HL-60 (cell line): ENCODE data around the gene GALNT14.
A peak's percentile ranks its signal among the peaks of the same experiment; 100 is the strongest.

Experiments
- DNase-seq, 2 experiments: peaks; one replicate each; pipeline ENCODE4 v3.0.0-alpha.2; 2010 to 2020; ENCODE audit warnings: low read depth in 1 of 2, low spot score in 1 of 2
- H3K27ac ChIP-seq: fragments of 250-450 bp; sonication (Bioruptor Pico); replicated peaks from 2 replicates; pipeline ENCODE4 v1.5.1; 2020; ENCODE audit warnings: mild to moderate bottlenecking, moderate library complexity
- H3K27me3 ChIP-seq: fragments of 250-450 bp; sonication (Bioruptor Pico); 2 replicates; pipeline ENCODE4 v1.5.1; 2021; ENCODE audit warnings: mild to moderate bottlenecking, moderate library complexity; ENCODE audit not compliant: insufficient read depth, poor library complexity, severe bottlenecking
- H3K4me3 ChIP-seq: replicated peaks from 2 replicates; pipeline ENCODE4 v1.5.1; 2011; ENCODE audit warnings: mild to moderate bottlenecking, control low read depth, low read length; ENCODE audit not compliant: insufficient read depth
- CTCF ChIP-seq: IDR thresholded peaks from one replicate; pipeline ENCODE4 v1.5.1; 2011; ENCODE audit warnings: low read length, control low read depth, inconsistent platforms; ENCODE audit not compliant: insufficient read depth
- GABPA ChIP-seq: IDR thresholded peaks from 2 replicates; pipeline ENCODE4 v1.6.1; 2012; ENCODE audit warnings: low read depth
- POLR2AphosphoS5 ChIP-seq: IDR thresholded peaks from 2 replicates; pipeline ENCODE4 v1.6.1; 2012; ENCODE audit warnings: low read depth
- SPI1 ChIP-seq: IDR thresholded peaks from 2 replicates; pipeline ENCODE4 v1.6.1; 2012; ENCODE audit warnings: low read depth, mild to moderate bottlenecking, borderline replicate concordance
- TF ChIP-seq, protein P1 (sequence below): IDR thresholded peaks from 2 replicates; pipeline ENCODE4 v1.6.1; 2012; ENCODE audit warnings: low read depth; ENCODE audit not compliant: insufficient replicate concordance

GALNT14 gene

GRCh38 chr2:31139671-31140070 is 1.4 kb upstream of the GALNT14 start:
- no peak for DNase-seq
- Histone ChIP-seq H3K27ac (no peak overlapping the region), H3K27me3 (peaks cover 5% of the 10 kb centered on the region), H3K4me3 (no peak overlapping the region)
- TF ChIP-seq POLR2AphosphoS5 (no peak), GABPA (no peak), CTCF (no peak), SPI1 (no peak)
- TF ChIP-seq, protein P1, sequence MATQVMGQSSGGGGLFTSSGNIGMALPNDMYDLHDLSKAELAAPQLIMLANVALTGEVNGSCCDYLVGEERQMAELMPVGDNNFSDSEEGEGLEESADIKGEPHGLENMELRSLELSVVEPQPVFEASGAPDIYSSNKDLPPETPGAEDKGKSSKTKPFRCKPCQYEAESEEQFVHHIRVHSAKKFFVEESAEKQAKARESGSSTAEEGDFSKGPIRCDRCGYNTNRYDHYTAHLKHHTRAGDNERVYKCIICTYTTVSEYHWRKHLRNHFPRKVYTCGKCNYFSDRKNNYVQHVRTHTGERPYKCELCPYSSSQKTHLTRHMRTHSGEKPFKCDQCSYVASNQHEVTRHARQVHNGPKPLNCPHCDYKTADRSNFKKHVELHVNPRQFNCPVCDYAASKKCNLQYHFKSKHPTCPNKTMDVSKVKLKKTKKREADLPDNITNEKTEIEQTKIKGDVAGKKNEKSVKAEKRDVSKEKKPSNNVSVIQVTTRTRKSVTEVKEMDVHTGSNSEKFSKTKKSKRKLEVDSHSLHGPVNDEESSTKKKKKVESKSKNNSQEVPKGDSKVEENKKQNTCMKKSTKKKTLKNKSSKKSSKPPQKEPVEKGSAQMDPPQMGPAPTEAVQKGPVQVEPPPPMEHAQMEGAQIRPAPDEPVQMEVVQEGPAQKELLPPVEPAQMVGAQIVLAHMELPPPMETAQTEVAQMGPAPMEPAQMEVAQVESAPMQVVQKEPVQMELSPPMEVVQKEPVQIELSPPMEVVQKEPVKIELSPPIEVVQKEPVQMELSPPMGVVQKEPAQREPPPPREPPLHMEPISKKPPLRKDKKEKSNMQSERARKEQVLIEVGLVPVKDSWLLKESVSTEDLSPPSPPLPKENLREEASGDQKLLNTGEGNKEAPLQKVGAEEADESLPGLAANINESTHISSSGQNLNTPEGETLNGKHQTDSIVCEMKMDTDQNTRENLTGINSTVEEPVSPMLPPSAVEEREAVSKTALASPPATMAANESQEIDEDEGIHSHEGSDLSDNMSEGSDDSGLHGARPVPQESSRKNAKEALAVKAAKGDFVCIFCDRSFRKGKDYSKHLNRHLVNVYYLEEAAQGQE = no peak

DNA sequence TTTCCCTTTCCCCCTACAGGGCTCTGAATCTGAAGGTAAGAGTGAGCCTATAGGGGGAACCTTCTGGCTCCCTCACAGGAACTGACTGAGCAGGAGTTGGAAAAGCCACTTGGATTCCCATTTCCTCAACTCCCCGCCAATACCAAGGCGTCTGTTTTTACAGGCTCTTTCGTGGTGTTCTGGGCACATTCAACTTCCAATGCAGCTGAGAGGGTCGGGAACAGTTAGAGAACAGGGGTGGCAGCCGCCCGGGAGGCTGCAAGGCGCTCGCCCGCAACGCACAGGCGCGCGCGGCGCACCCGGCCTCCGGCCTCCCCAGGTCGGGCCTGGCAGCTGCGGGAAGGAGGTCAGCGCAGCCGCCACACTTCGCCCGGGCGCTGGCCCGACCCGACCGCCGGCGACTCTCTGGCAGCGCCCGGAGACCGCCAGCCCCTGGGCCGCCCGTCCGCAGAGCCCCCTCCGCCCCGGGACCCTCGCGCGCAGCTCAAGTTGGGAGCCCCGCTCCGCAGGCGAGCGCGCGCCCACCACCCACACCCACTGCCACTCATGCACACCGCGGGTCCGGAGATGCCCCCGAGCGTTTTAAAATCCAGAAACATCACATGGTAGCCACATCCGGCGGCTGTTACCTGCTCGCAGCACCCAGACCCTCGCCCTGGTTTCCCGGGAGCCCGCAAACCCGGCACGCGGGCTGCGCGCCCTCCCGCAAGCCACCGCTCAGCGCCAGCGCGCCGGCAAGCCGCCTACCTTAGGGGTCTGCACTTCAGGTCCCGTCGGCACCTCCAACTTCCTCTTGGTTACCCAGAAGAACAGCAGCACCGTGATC is 816 bp downstream of the GALNT14 start:
- DNase-seq = peak in 1 of 2 experiments; percentile 22
- TF ChIP-seq GABPA (no peak), SPI1 (no peak), POLR2AphosphoS5 (no peak), CTCF (no peak)
- TF ChIP-seq, protein P1 = no peak
- Histone ChIP-seq H3K27me3 (peaks cover 5% of the 10 kb centered on the region), H3K4me3 (peak overlapping the region; percentile 47), H3K27ac (peak overlapping the region; percentile 70)

DNA sequence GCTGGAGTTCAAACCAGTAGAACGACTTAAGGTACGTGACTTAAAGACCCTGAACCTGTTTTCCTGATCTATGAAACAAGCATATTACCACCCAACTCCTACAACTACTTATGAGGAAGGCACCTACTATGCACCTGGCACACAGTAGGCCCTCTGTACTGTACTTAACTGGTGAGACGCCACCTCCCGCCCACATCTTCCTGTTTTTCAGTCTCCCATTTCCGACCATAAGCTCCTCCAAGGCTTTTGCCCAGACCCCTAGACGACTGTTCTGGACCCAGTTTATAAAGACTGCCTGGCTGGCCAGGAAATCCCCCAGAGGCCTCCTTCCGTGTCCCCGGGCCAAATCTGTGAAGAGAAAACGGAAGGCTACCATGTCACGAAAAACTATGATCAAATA is 1.5 kb downstream of the GALNT14 start:
- Histone ChIP-seq H3K27ac (no peak overlapping the region), H3K4me3 (peak overlapping the region; percentile 47), H3K27me3 (peaks cover 5% of the 10 kb centered on the region)
- DNase-seq = peak in 1 of 2 experiments; percentile 10
- TF ChIP-seq CTCF (no peak), POLR2AphosphoS5 (no peak), GABPA (no peak), SPI1 (no peak; the same call in 1 of the 2 replicates)
- TF ChIP-seq, protein P1 = no peak
